HCT116 (cell line): ENCODE results near the gene CTNNAL1. TPM values are rescaled to one million over a fixed set of nuclear protein-coding genes. Genes with fewer than 3 reads are reported as not detected.

ENCODE experiments used
- ATAC-seq: fragments of 200-7000 bp; cut with Tn5 transposase; 2 replicates; pipeline ENCODE4 v1.9.1; 2020; ENCODE audit warnings: mild to moderate bottlenecking, moderate library complexity
- BruUV-seq: library from RNA; stranded (reverse); fragments of 400-500 nt; replicated peaks from 2 replicates; lab custom pipeline; 2021; lab: Mats Ljungman, UMichigan
- CTCF ChIA-PET: fragments of 300-600 bp; sonication (Branson Sonifier 250); formaldehyde crosslinking; loops from one replicate; lab custom pipeline; 2021; ENCODE audit warnings: antibody characterized with exemption; lab: Charles Lee
- POLR2A ChIA-PET: fragments of 300-600, 350-600 bp; sonication (Branson Sonifier 250); formaldehyde crosslinking; loops from one replicate; lab custom pipeline; 2021; ENCODE audit warnings: antibody characterized with exemption; lab: Charles Lee
- RAD21 ChIA-PET, 2 experiments: fragments of 300-600 bp; sonication (Branson Sonifier 250); formaldehyde crosslinking; loops; one replicate each; lab custom pipeline; 2023; ENCODE audit warnings: low total read pairs in 2 of 2; ENCODE audit not compliant: uncharacterized antibody in 2 of 2, unreplicated experiment in 2 of 2, low non-redundant PET in 1 of 2; lab: Charles Lee
- DNase-seq: peaks from one replicate; pipeline ENCODE4 v3.0.0-alpha.2; 2010; ENCODE audit warnings: low read depth, low spot score
- H2AFZ ChIP-seq: fragments of 200-600 bp; shearing (Covaris generic), sonication (generic); 2 replicates; pipeline ENCODE4 v1.6.1; 2017; ENCODE audit warnings: low read depth, mixed run types, mixed read lengths, antibody characterized with exemption, low read length; ENCODE audit not compliant: poor library complexity, severe bottlenecking
- H3K27ac ChIP-seq: 2 replicates; pipeline ENCODE4 v1.5.1; 2012; ENCODE audit warnings: low read depth, low read length
- H3K27me3 ChIP-seq: fragments of 200-600 bp; sonication (generic); 2 replicates; pipeline ENCODE4 v1.6.1; 2016; ENCODE audit warnings: mixed run types, low read length, mixed read lengths; ENCODE audit not compliant: insufficient read depth
- H3K36me3 ChIP-seq, 2 experiments: fragments of 200-500 bp in 1 of 2; fragments of 200-600 bp in 1 of 2; sonication (Bioruptor generic) in 1 of 2; sonication (generic) in 1 of 2; 2 replicates each; pipeline versions ENCODE4 v1.5.1 to v1.6.1; 2014 to 2016; ENCODE audit warnings: low read length in 2 of 2, inconsistent platforms in 1 of 2, mixed read lengths in 1 of 2, mixed run types in 1 of 2; ENCODE audit not compliant: insufficient read depth in 2 of 2, control insufficient read depth in 1 of 2
- H3K4me1 ChIP-seq, 2 experiments: fragments of 200-600 bp in 1 of 2; sonication (generic) in 1 of 2; 2 replicates each; pipeline versions ENCODE4 v1.5.1 to v1.6.1; 2012 to 2017; ENCODE audit warnings: low read length in 2 of 2, inconsistent platforms in 1 of 2, mild to moderate bottlenecking in 1 of 2, mixed read lengths in 1 of 2, mixed run types in 1 of 2, moderate library complexity in 1 of 2; ENCODE audit not compliant: insufficient read depth in 2 of 2, control insufficient read depth in 1 of 2
- H3K4me2 ChIP-seq: fragments of 200-600 bp; sonication (generic); 2 replicates; pipeline ENCODE4 v1.6.1; 2017; ENCODE audit warnings: mixed run types, low read length, mixed read lengths
- H3K4me3 ChIP-seq, 2 experiments: fragments of 200-600 bp in 1 of 2; sonication (generic) in 1 of 2; replicated peaks in 1 of 2; 2 replicates each; pipeline ENCODE4 v1.5.1; 2011 to 2016; ENCODE audit warnings: low read length in 2 of 2, control low read depth in 1 of 2, low read depth in 1 of 2, mild to moderate bottlenecking in 1 of 2, mixed read lengths in 1 of 2, mixed run types in 1 of 2
- H3K79me2 ChIP-seq: fragments of 200-600 bp; sonication (generic); 2 replicates; pipeline ENCODE4 v1.6.1; 2017; ENCODE audit warnings: mild to moderate bottlenecking, mixed run types, low read length, moderate library complexity, mixed read lengths; ENCODE audit not compliant: insufficient read depth
- H3K9ac ChIP-seq: fragments of 200-600 bp; sonication (generic); 2 replicates; pipeline ENCODE4 v1.6.1; 2016; ENCODE audit warnings: low read length, mixed read lengths
- H3K9me2 ChIP-seq: fragments of 200-600 bp; sonication (generic), shearing (Covaris generic); 2 replicates; pipeline ENCODE4 v1.6.1; 2017; ENCODE audit warnings: mixed run types, mild to moderate bottlenecking, moderate library complexity; ENCODE audit not compliant: insufficient read depth
- H3K9me3 ChIP-seq, 2 experiments: fragments of 200-500 bp in 1 of 2; fragments of 200-600 bp in 1 of 2; sonication (Bioruptor generic) in 1 of 2; sonication (generic) in 1 of 2; 2 replicates each; pipeline ENCODE4 v1.6.1; 2014 to 2017; ENCODE audit warnings: low read length in 2 of 2, mixed read lengths in 2 of 2, inconsistent platforms in 1 of 2, low read depth in 1 of 2, mild to moderate bottlenecking in 1 of 2, mixed run types in 1 of 2, moderate library complexity in 1 of 2; ENCODE audit not compliant: control insufficient read depth in 1 of 2, insufficient read depth in 1 of 2
- H4K20me1 ChIP-seq: fragments of 200-600 bp; sonication (generic), shearing (Covaris generic); 2 replicates; pipeline ENCODE4 v1.6.1; 2017; ENCODE audit warnings: mixed run types, mild to moderate bottlenecking, moderate library complexity; ENCODE audit not compliant: insufficient read depth
- ATF3 ChIP-seq: IDR thresholded peaks from 2 replicates; pipeline ENCODE4 v1.6.1; 2012
- CBX3 ChIP-seq: IDR thresholded peaks from 2 replicates; pipeline ENCODE4 v1.6.1; 2012; ENCODE audit warnings: low read depth
- CEBPB ChIP-seq: IDR thresholded peaks from 2 replicates; pipeline ENCODE4 v1.6.1; 2012; ENCODE audit warnings: low read depth
- EGR1 ChIP-seq: IDR thresholded peaks from 2 replicates; pipeline ENCODE4 v1.6.1; 2012; ENCODE audit warnings: low read depth
- ELF1 ChIP-seq: IDR thresholded peaks from 2 replicates; pipeline ENCODE4 v1.6.1; 2012; ENCODE audit warnings: low read depth, borderline replicate concordance
- EZH2 ChIP-seq: fragments of 200-600 bp; sonication (generic); IDR thresholded peaks from 2 replicates; pipeline ENCODE4 v1.6.1; 2017; ENCODE audit warnings: antibody characterized with exemption, mixed run types
- EZH2phosphoT487 ChIP-seq: fragments of 200-600 bp; IDR thresholded peaks from 2 replicates; pipeline ENCODE4 v1.6.1; 2018; ENCODE audit warnings: antibody characterized with exemption, borderline replicate concordance
- FOSL1 ChIP-seq: IDR thresholded peaks from 2 replicates; pipeline ENCODE4 v1.6.1; 2012; ENCODE audit warnings: low read depth
- JUND ChIP-seq: IDR thresholded peaks from 2 replicates; pipeline ENCODE4 v1.6.1; 2012
- MAX ChIP-seq: IDR thresholded peaks from 2 replicates; pipeline ENCODE4 v1.6.1; 2012
- POLR2A ChIP-seq: IDR thresholded peaks from 2 replicates; pipeline ENCODE4 v1.7.0; 2011; ENCODE audit warnings: borderline replicate concordance; ENCODE audit not compliant: insufficient read depth, insufficient read length; ENCODE audit errors: extremely low read depth
- SIN3A ChIP-seq: IDR thresholded peaks from 2 replicates; pipeline ENCODE4 v1.6.1; 2012; ENCODE audit warnings: low read depth
- SRF ChIP-seq: IDR thresholded peaks from 2 replicates; pipeline ENCODE4 v1.6.1; 2012; ENCODE audit warnings: low read depth
- TCF7L2 ChIP-seq: IDR thresholded peaks from 2 replicates; pipeline ENCODE4 v1.7.0; 2011; ENCODE audit warnings: borderline replicate concordance, inconsistent platforms; ENCODE audit not compliant: insufficient read depth, insufficient read length; ENCODE audit errors: extremely low read depth
- YY1 ChIP-seq: IDR thresholded peaks from 2 replicates; pipeline ENCODE4 v1.6.1; 2011; ENCODE audit warnings: low read length, low read depth, moderate library complexity, mild to moderate bottlenecking; ENCODE audit not compliant: insufficient replicate concordance; ENCODE audit errors: extremely low read depth
- ZBTB33 ChIP-seq: IDR thresholded peaks from 2 replicates; pipeline ENCODE4 v1.6.1; 2011; ENCODE audit warnings: mild to moderate bottlenecking, low read length, moderate library complexity; ENCODE audit not compliant: insufficient replicate concordance; ENCODE audit errors: extremely low read depth
- ZFX ChIP-seq: fragments of 450-650 bp; IDR thresholded peaks from 2 replicates; pipeline ENCODE4 v1.6.1; 2017
- intact Hi-C: fragments of 100-400 bp; cut with micrococcal nuclease; formaldehyde crosslinking; loops from 2 replicates; pipeline ENCODE4 v1.10.0; 2022
- total RNA-seq: library from RNA; stranded (reverse); gene quantifications from one replicate; pipeline ENCODE4 v1.2.1, GENCODE V29; 2021; ENCODE audit not compliant: unreplicated experiment

CTNNAL1 gene
- total RNA-seq, 1 experiment from 2014 or later: 87.2 TPM

- TF ChIP-seq TCF7L2: no peak
- TF ChIP-seq SIN3A: no peak
- no peak for TF ChIP-seq EZH2phosphoT487
- TF ChIP-seq JUND: no peak
- TF ChIP-seq FOSL1: no peak
- TF ChIP-seq EZH2: no peak
- no peak for TF ChIP-seq POLR2A
- no peak for TF ChIP-seq YY1
- no peak for TF ChIP-seq ATF3
- TF ChIP-seq EGR1: no peak
- no peak for TF ChIP-seq CEBPB
- no peak for TF ChIP-seq ZFX
- no peak for TF ChIP-seq ELF1
- TF ChIP-seq SRF: no peak
- TF ChIP-seq CBX3: no peak
- no peaks in the 10 kb centered on the region for H4K20me1 ChIP-seq
- no peaks in the 10 kb centered on the region for H3K27me3 ChIP-seq
- H3K4me3 ChIP-seq: no peak overlapping the region
- H3K9me3 ChIP-seq: no peaks in the 10 kb centered on the region
- no TSS peak for BruUV-seq
- H3K27ac ChIP-seq: no peak overlapping the region
- ATAC-seq (no peak), DNase-seq (no peak)
- RAD21 ChIA-PET: no interaction called here
- H3K4me1 ChIP-seq: no peaks in the 10 kb centered on the region
- POLR2A ChIA-PET: no interaction called here
- no peak overlapping the region for H3K4me2 ChIP-seq
- CTCF ChIA-PET: no interaction called here
- no peaks in the 10 kb centered on the region for H3K9me2 ChIP-seq
- no peak overlapping the region for H2AFZ ChIP-seq
- H3K36me3 ChIP-seq: peaks cover under 1 to 6% of the 10 kb centered on the region in 2 experiments; a peak in 2 of 4 replicates
- intact Hi-C loops: no loop called here
- H3K9ac ChIP-seq: no peak overlapping the region
- peaks cover 5% of the 10 kb centered on the region; the same call in 1 of the 2 replicates for H3K79me2 ChIP-seq
Measured at GRCh38 chr9:109028457-109028856, 15.2 kb upstream of the CTNNAL1 start.

GRCh38 chr9:109027176-109027575 lies 13.9 kb upstream of the CTNNAL1 start:
- DNase-seq (no peak), ATAC-seq (no peak)
- Histone ChIP-seq H3K27me3 (no peaks in the 10 kb centered on the region), H3K27ac (no peak overlapping the region), H3K36me3 (peaks cover 0 to 2% of the 10 kb centered on the region in 2 experiments; a peak in 1 of 4 replicates), H3K9me2 (no peaks in the 10 kb centered on the region), H3K4me3 (no peak overlapping the region), H3K4me2 (no peak overlapping the region), H3K4me1 (no peaks in the 10 kb centered on the region), H3K9ac (no peak overlapping the region), H3K79me2 (peaks cover 5% of the 10 kb centered on the region; the same call in 1 of the 2 replicates), H4K20me1 (no peaks in the 10 kb centered on the region)
- intact Hi-C loops: no loop called here
- BruUV-seq: no TSS peak
- CTCF ChIA-PET: no interaction called here
- no peak for TF ChIP-seq MAX
- TF ChIP-seq EZH2phosphoT487: no peak
- TF ChIP-seq CEBPB: no peak
- TF ChIP-seq SRF: no peak
- no peak for TF ChIP-seq ATF3
- no peak for TF ChIP-seq ZBTB33
- TF ChIP-seq SIN3A: no peak
- TF ChIP-seq, all 23 proteins: peak for 0
- RAD21 ChIA-PET: no interaction called here
- POLR2A ChIA-PET: no interaction called here
- no peak overlapping the region for H2AFZ ChIP-seq
- no peaks in the 10 kb centered on the region for H3K9me3 ChIP-seq
